NT2/D1 (cell line): ENCODE measurements around the gene C2CD2L.

ENCODE experiments used
- YY1 ChIP-seq: IDR thresholded peaks from 2 replicates; pipeline ENCODE4 v1.6.1; 2011; ENCODE audit not compliant: insufficient read length, insufficient read depth
- ZNF274 ChIP-seq: IDR thresholded peaks from 2 replicates; pipeline ENCODE4 v1.6.1; 2011; ENCODE audit warnings: mild to moderate bottlenecking, low read depth, low read length

DNA sequence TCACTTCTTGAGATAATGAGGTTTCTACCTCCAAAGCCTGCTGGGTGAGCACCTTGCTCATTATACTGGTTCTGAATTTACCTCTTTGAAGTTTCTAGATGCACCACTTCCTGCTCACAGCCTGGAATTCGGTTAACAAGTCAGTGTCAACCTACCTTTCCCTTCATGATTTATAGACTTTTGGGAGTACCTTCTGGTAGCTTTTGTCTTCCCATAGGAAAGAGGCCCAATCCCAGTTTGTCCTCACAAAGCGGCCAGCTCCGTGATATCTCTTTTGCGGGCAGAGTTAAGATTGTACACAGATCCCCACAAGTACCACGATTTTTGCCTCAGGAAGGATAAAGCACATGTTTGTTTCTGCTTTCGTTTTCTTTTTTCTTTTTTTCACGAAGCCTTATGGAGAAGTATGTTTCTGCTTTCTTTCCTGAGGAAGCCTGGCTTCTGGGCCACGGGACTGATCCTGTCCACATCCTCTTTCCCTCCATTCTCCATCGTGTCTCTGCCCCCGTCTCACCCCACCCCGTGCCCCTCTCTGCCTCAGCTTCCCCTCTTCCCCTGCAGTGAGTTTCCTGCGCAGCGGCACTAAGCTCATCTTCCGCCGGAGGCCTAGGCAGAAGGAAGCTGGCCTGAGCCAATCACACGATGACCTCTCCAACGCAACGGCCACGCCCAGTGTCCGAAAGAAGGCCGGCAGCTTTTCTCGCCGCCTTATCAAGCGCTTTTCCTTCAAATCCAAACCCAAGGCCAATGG is 8.5 kb downstream of the C2CD2L start:
- TF ChIP-seq ZNF274: no peak
- no peak for TF ChIP-seq YY1
